Hepatocyte (in vitro differentiated cells): ENCODE data around the gene TMF1. TPM values are rescaled to one million over a fixed set of nuclear protein-coding genes. Genes with fewer than 3 reads are reported as not detected.

ENCODE experiments used
- DNase-seq: peaks from one replicate; pipeline ENCODE4 v3.0.0-alpha.2; 2016; ENCODE audit warnings: low spot score
- H2AFZ ChIP-seq: fragments of 200-600 bp; sonication (generic); 2 replicates; pipeline ENCODE4 v1.6.0; 2016; ENCODE audit warnings: antibody characterized with exemption, mild to moderate bottlenecking
- H3K27ac ChIP-seq: fragments of 200-600 bp; sonication (generic); 2 replicates; pipeline ENCODE4 v1.5.1; 2016; ENCODE audit warnings: mild to moderate bottlenecking
- H3K27me3 ChIP-seq: fragments of 200-600 bp; sonication (generic); 2 replicates; pipeline ENCODE4 v1.6.1; 2016
- H3K36me3 ChIP-seq: fragments of 200-600 bp; sonication (generic); replicated peaks from 2 replicates; pipeline ENCODE4 v1.5.1; 2016; ENCODE audit warnings: low read depth; ENCODE audit not compliant: insufficient read depth
- H3K4me1 ChIP-seq: fragments of 200-600 bp; sonication (generic); 2 replicates; pipeline ENCODE4 v1.5.1; 2016; ENCODE audit warnings: mild to moderate bottlenecking, moderate library complexity; ENCODE audit not compliant: insufficient read depth
- H3K4me2 ChIP-seq: fragments of 200-600 bp; sonication (generic); 2 replicates; pipeline ENCODE4 v1.6.0; 2016
- H3K4me3 ChIP-seq: fragments of 200-600 bp; sonication (generic); 2 replicates; pipeline ENCODE4 v1.5.1; 2016; ENCODE audit warnings: mild to moderate bottlenecking
- H3K79me2 ChIP-seq: fragments of 200-600 bp; sonication (generic); 2 replicates; pipeline ENCODE4 v1.6.0; 2017; ENCODE audit warnings: mild to moderate bottlenecking
- H3K9me2 ChIP-seq: fragments of 200-600 bp; sonication (generic); replicated peaks from 2 replicates; pipeline ENCODE4 v1.6.0; 2017; ENCODE audit warnings: mild to moderate bottlenecking; ENCODE audit not compliant: insufficient read depth
- H3K9me3 ChIP-seq: fragments of 200-600 bp; sonication (generic); 2 replicates; pipeline ENCODE4 v1.5.1; 2016; ENCODE audit warnings: low read depth, mild to moderate bottlenecking
- H4K20me1 ChIP-seq: fragments of 200-600 bp; sonication (generic); 2 replicates; pipeline ENCODE4 v1.6.0; 2016; ENCODE audit warnings: mild to moderate bottlenecking; ENCODE audit not compliant: insufficient read depth, poor library complexity, severe bottlenecking
- EZH2 ChIP-seq: fragments of 200-600 bp; sonication (generic); IDR thresholded peaks from 2 replicates; pipeline ENCODE4 v1.6.1; 2016; ENCODE audit warnings: antibody characterized with exemption, mild to moderate bottlenecking, borderline replicate concordance
- EZH2phosphoT487 ChIP-seq: fragments of 200-600 bp; sonication (generic); IDR thresholded peaks from one replicate; pipeline ENCODE4 v1.6.1; 2018; ENCODE audit warnings: antibody characterized with exemption, mild to moderate bottlenecking, low read depth, moderate library complexity; ENCODE audit not compliant: unreplicated experiment, severe bottlenecking
- WGBS: methylation state at CpG from one replicate; pipeline ENCODE4 v1.1.6; 2016; ENCODE audit warnings: low lambda C conversion rate; ENCODE audit errors: missing lambda C conversion rate; 5-methylcytosine and 5-hydroxymethylcytosine counted together
- polyA plus RNA-seq: library from polyadenylated mRNA; unstranded; fragments of >200 nt; fragmentation: Nextera tagmentation; extraction: Ambion mirVana; gene quantifications from 2 replicates; pipeline ENCODE4 v1.2.1, GENCODE V29; 2016
- total RNA-seq: library from RNA; depleted of rRNA; stranded (reverse); fragments of >200 nt; gene quantifications from 2 replicates; pipeline ENCODE4 v1.2.3, GENCODE V29; 2014
- TF ChIP-seq, protein P1 (sequence below): fragments of 200-600 bp; sonication (generic); IDR thresholded peaks from 2 replicates; pipeline ENCODE4 v1.5.1; 2016; ENCODE audit warnings: antibody characterized with exemption, mild to moderate bottlenecking; ENCODE audit not compliant: poor library complexity

Gene TMF1
- total and polyA plus RNA-seq, 2 experiments from 2014 or later: 23.8 to 39.6 TPM

DNA sequence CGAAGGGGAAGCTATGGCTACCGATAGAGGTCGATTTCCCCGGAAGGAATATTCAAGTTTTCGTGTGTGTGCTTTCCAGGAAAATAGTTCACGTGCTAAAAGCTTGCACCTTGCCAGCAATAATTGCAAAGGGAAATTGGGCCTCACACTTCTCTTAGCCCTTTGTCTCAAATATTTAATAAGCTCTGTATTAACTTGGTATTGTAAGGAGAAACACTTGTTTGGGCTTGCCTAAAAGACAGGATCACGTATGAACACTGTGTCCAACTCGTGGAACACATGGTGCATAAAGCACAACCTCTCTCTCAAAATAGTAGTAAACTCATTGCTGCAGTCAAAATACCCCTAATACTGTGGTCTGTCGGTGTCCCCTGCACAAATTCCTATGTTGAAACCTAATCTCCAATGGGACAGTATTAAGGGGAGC is 352 bp upstream of the TMF1 start:
- TF ChIP-seq EZH2 (no peak), EZH2phosphoT487 (no peak)
- TF ChIP-seq, protein P1, sequence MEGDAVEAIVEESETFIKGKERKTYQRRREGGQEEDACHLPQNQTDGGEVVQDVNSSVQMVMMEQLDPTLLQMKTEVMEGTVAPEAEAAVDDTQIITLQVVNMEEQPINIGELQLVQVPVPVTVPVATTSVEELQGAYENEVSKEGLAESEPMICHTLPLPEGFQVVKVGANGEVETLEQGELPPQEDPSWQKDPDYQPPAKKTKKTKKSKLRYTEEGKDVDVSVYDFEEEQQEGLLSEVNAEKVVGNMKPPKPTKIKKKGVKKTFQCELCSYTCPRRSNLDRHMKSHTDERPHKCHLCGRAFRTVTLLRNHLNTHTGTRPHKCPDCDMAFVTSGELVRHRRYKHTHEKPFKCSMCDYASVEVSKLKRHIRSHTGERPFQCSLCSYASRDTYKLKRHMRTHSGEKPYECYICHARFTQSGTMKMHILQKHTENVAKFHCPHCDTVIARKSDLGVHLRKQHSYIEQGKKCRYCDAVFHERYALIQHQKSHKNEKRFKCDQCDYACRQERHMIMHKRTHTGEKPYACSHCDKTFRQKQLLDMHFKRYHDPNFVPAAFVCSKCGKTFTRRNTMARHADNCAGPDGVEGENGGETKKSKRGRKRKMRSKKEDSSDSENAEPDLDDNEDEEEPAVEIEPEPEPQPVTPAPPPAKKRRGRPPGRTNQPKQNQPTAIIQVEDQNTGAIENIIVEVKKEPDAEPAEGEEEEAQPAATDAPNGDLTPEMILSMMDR: no peak
- H3K9me3 ChIP-seq: no peaks in the 10 kb centered on the region
- WGBS: 9% methylated on average over 9 of the region's 9 CpGs

DNA sequence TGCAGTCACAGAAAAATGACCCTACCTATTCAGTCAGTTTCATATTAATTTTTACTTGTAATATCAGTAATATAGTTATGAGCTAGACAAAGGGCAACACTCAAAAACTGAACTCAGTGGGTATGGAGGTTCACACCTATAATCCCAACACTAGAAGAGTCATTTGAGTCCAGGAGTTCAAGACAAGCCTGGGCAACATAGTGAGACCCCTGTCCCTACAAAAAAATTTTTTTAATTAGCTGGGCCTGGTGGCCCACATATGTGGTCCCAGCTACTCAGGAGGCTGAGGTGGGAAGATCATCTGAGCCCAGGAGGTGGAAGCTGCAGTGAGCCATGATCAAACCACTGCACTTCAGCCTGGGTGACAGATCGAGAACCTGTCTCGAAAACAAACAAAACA is 3.1 kb downstream of the TMF1 start:
- H3K27ac ChIP-seq: no peak overlapping the region
- 96% methylated on average over 2 of the region's 2 CpGs for WGBS
- DNase-seq: no peak
- H3K36me3 ChIP-seq: peaks cover 2% of the 10 kb centered on the region
- H3K9me2 ChIP-seq: no peaks in the 10 kb centered on the region
- H3K4me3 ChIP-seq: no peak overlapping the region
- peaks cover 50% of the 10 kb centered on the region for H4K20me1 ChIP-seq
- H3K79me2 ChIP-seq: peaks cover 73% of the 10 kb centered on the region
- TF ChIP-seq EZH2phosphoT487: no peak
- TF ChIP-seq, protein P1: no peak
- no peaks in the 10 kb centered on the region for H3K27me3 ChIP-seq
- H2AFZ ChIP-seq: no peak overlapping the region
- no peaks in the 10 kb centered on the region for H3K9me3 ChIP-seq
- peaks cover 16% of the 10 kb centered on the region for H3K4me1 ChIP-seq
- peak overlapping the region; percentile 86 for H3K4me2 ChIP-seq

More for the DNA sequence above, 352 bp upstream of the TMF1 start:
- Histone ChIP-seq H3K79me2 (peaks cover 41% of the 10 kb centered on the region), H2AFZ (peak overlapping the region; percentile 80), H3K4me2 (peak overlapping the region; percentile 77), H3K27ac (peak overlapping the region; percentile 96), H3K36me3 (no peaks in the 10 kb centered on the region), H3K4me1 (peaks cover 16% of the 10 kb centered on the region), H3K27me3 (no peaks in the 10 kb centered on the region), H3K4me3 (peak overlapping the region; percentile 41), H3K9me2 (no peaks in the 10 kb centered on the region), H4K20me1 (peaks cover 30% of the 10 kb centered on the region)
- DNase-seq: no peak

DNA sequence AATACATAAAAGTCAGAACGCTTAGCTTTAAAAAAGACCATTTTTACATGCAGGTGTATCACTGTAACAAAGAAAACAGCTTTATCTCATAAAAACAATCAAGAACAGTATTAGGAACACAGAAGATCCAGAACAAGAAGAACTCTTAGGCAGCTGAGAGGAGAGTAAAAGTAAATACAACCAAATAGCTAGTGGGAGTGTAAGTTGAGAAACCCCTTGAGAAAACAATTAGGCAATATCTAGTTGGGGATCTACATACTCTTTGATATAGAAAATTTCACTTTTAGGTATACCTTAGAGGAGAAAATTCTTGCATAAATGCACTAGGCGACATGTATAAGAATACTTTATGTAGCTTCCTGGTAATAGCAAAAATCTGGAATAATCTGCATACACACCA is 7.5 kb downstream of the TMF1 start:
- no peaks in the 10 kb centered on the region for H3K27me3 ChIP-seq
- no peaks in the 10 kb centered on the region for H3K9me3 ChIP-seq
- H3K79me2 ChIP-seq: peaks cover 61% of the 10 kb centered on the region
- 89% methylated on average over 2 of the region's 2 CpGs for WGBS
- peaks cover 2% of the 10 kb centered on the region for H3K36me3 ChIP-seq
- no peak overlapping the region for H3K4me3 ChIP-seq
- H3K9me2 ChIP-seq: no peaks in the 10 kb centered on the region
- DNase-seq: no peak
- H3K27ac ChIP-seq: no peak overlapping the region
- peaks cover under 1% of the 10 kb centered on the region for H3K4me1 ChIP-seq
- TF ChIP-seq EZH2: no peak
- TF ChIP-seq, protein P1: no peak
- no peak for TF ChIP-seq EZH2phosphoT487
- no peak overlapping the region for H2AFZ ChIP-seq
- peaks cover 34% of the 10 kb centered on the region for H4K20me1 ChIP-seq
- no peak overlapping the region for H3K4me2 ChIP-seq

DNA sequence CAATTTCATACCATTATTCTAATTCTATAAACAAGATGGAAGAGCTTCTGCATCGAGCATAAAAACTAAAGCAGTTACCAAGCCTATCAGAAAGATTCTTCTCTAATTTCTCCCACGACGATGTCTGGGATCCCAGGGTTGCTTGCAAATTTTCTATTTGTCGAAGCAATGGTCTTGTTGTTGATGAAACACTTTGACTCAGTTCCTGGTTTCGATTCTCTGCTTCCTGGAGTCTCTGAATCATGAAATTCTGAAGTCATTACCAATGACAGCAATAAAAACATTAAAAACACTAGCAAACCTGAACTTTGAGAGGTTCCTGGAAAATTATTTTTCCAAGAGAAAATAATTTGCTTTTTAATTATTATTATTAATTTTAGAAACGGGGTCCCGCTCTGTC is 18.7 kb downstream of the TMF1 start:
- WGBS: 98% methylated on average over 7 of the region's 7 CpGs
- DNase-seq: no peak
- Histone ChIP-seq H3K27ac (no peak overlapping the region), H2AFZ (no peak overlapping the region), H3K36me3 (peaks cover 15% of the 10 kb centered on the region), H3K79me2 (no peaks in the 10 kb centered on the region), H3K27me3 (no peaks in the 10 kb centered on the region), H3K4me2 (no peak overlapping the region), H3K9me2 (no peaks in the 10 kb centered on the region), H3K4me1 (no peaks in the 10 kb centered on the region), H3K9me3 (no peaks in the 10 kb centered on the region), H4K20me1 (no peaks in the 10 kb centered on the region), H3K4me3 (no peak overlapping the region)
- TF ChIP-seq EZH2 (no peak), EZH2phosphoT487 (no peak)
- TF ChIP-seq, protein P1: no peak
